Gastroesophageal sphincter (tissue), 3 donors: ENCODE measurements around the gene PSMD3.

Experiments
- CTCF ChIP-seq, 4 experiments: fragments of 200-600 bp in 2 of 4; fragments of 450-650 bp in 2 of 4; sonication (generic) in 1 of 4; IDR thresholded peaks; one replicate each; pipeline ENCODE4 v1.5.1; 2017 to 2019; ENCODE audit warnings: antibody characterized with exemption in 4 of 4, mild to moderate bottlenecking in 2 of 4, moderate library complexity in 2 of 4
- EP300 ChIP-seq: sonication (generic); formaldehyde crosslinking; IDR thresholded peaks from one replicate; pipeline ENCODE4 v1.6.1; 2017; ENCODE audit warnings: antibody characterized with exemption, mild to moderate bottlenecking
- POLR2A ChIP-seq, 2 donors: fragments of 450-650 bp; IDR thresholded peaks; one replicate each; pipeline ENCODE4 v1.6.1; 2017; ENCODE audit warnings: antibody characterized with exemption in 2 of 2, mild to moderate bottlenecking in 2 of 2, moderate library complexity in 1 of 2

GRCh38 chr17:40015998-40016985 is 35.7 kb downstream of the PSMD3 start:
- no peak for TF ChIP-seq CTCF (IDR thresholded peaks at IDR 0.05)
- TF ChIP-seq POLR2A (IDR thresholded peaks at IDR 0.05): no peak
- no peak for TF ChIP-seq EP300
